Liver (tissue), 9 donors: Measurements from ENCODE around the gene MBP. TPM values are rescaled to one million over a fixed set of nuclear protein-coding genes. Genes with fewer than 3 reads are reported as not detected.

Experiments used
- DNase-seq: peaks from one replicate; pipeline ENCODE4 v3.0.0-alpha.2; 2017; ENCODE audit warnings: low spot score
- H3K27ac ChIP-seq, 2 donors: one replicate each; pipeline ENCODE4 v1.7.0; 2013; ENCODE audit warnings: inconsistent platforms in 2 of 2, low read length in 2 of 2, control low read depth in 1 of 2, low read depth in 1 of 2, mild to moderate bottlenecking in 1 of 2
- H3K27me3 ChIP-seq, 4 donors: one replicate each; pipeline versions ENCODE4 v1.6.1 to v1.7.0; 2013; ENCODE audit warnings: low read length in 3 of 4, inconsistent platforms in 1 of 4, mild to moderate bottlenecking in 1 of 4, moderate library complexity in 1 of 4; ENCODE audit not compliant: control insufficient read depth in 4 of 4, insufficient read depth in 4 of 4
- H3K36me3 ChIP-seq, 4 donors: one replicate each; pipeline versions ENCODE4 v1.6.1 to v1.7.0; 2013; ENCODE audit warnings: low read length in 3 of 4, mild to moderate bottlenecking in 3 of 4, low read depth in 1 of 4, moderate library complexity in 1 of 4; ENCODE audit not compliant: control insufficient read depth in 4 of 4, insufficient read depth in 3 of 4
- H3K4me1 ChIP-seq, 4 donors: one replicate each; pipeline versions ENCODE4 v1.6.1 to v1.7.0; 2013; ENCODE audit warnings: low read length in 3 of 4, mild to moderate bottlenecking in 3 of 4, moderate library complexity in 1 of 4; ENCODE audit not compliant: control insufficient read depth in 4 of 4, insufficient read depth in 4 of 4
- H3K4me3 ChIP-seq, 3 donors: one replicate each; pipeline versions ENCODE4 v1.6.1 to v1.7.0; 2013; ENCODE audit warnings: low read length in 3 of 3, control low read depth in 1 of 3, low read depth in 1 of 3, mild to moderate bottlenecking in 1 of 3
- H3K9ac ChIP-seq, 2 donors: one replicate each; pipeline ENCODE4 v1.7.0; 2013; ENCODE audit warnings: low read length in 2 of 2, mild to moderate bottlenecking in 2 of 2, moderate library complexity in 2 of 2, control low read depth in 1 of 2, low read depth in 1 of 2
- H3K9me3 ChIP-seq, 4 donors: one replicate each; pipeline versions ENCODE4 v1.6.1 to v1.7.0; 2013; ENCODE audit warnings: low read length in 3 of 4; ENCODE audit not compliant: control insufficient read depth in 4 of 4
- EGR1 ChIP-seq, 2 donors: IDR thresholded peaks; 2 replicates each; pipeline ENCODE4 v1.6.1; 2016 to 2018; ENCODE audit warnings: antibody characterized with exemption in 2 of 2, low read depth in 2 of 2
- FOXA1 ChIP-seq: IDR thresholded peaks from 2 replicates; pipeline ENCODE4 v1.6.1; 2016; ENCODE audit warnings: antibody characterized with exemption
- FOXA2 ChIP-seq: IDR thresholded peaks from 2 replicates; pipeline ENCODE4 v1.6.1; 2016; ENCODE audit warnings: antibody characterized with exemption
- HNF4A ChIP-seq, 2 donors: conservative IDR thresholded peaks; 2 replicates each; pipeline ENCODE4 v1.6.1; 2016; ENCODE audit warnings: antibody characterized with exemption in 2 of 2, mild to moderate bottlenecking in 2 of 2
- HNF4G ChIP-seq: IDR thresholded peaks from 2 replicates; pipeline ENCODE4 v1.6.1; 2016; ENCODE audit warnings: antibody characterized with exemption
- JUND ChIP-seq, 2 donors: IDR thresholded peaks; 2 replicates each; pipeline ENCODE4 v1.6.1; 2016; ENCODE audit warnings: antibody characterized with exemption in 2 of 2
- NR2F2 ChIP-seq: IDR thresholded peaks from 2 replicates; pipeline ENCODE4 v1.6.1; 2016; ENCODE audit warnings: antibody characterized with exemption
- RAD21 ChIP-seq, 2 donors: IDR thresholded peaks; 2 replicates each; pipeline ENCODE4 v1.6.1; 2016; ENCODE audit warnings: antibody characterized with exemption in 2 of 2, mild to moderate bottlenecking in 2 of 2
- SP1 ChIP-seq: IDR thresholded peaks from 2 replicates; pipeline ENCODE4 v1.6.1; 2018; ENCODE audit warnings: antibody characterized with exemption, mild to moderate bottlenecking
- TAF1 ChIP-seq: conservative IDR thresholded peaks from 2 replicates; pipeline ENCODE4 v1.6.1; 2016; ENCODE audit warnings: antibody characterized with exemption, mild to moderate bottlenecking
- YY1 ChIP-seq: IDR thresholded peaks from 2 replicates; pipeline ENCODE4 v1.6.1; 2016; ENCODE audit warnings: antibody characterized with exemption, mild to moderate bottlenecking
- WGBS: extraction: QIAGEN DNeasy Blood & Tissue Kit; methylation state at CpG from one replicate; pipeline ENCODE4 v1.1.7; 2013; 5-methylcytosine and 5-hydroxymethylcytosine counted together
- polyA plus RNA-seq, 2 donors: library from polyadenylated mRNA; stranded (reverse) in 1 of 2; unstranded in 1 of 2; fragments of 200-250 nt in 1 of 2; fragments of >200 nt in 1 of 2; fragmentation: Nextera tagmentation in 1 of 2; extraction: Ambion mirVana in 1 of 2; gene quantifications; one replicate each; pipeline versions ENCODE4 v1.2.1 to v1.2.3, GENCODE V29; 2013 to 2015
- total RNA-seq, 2 donors: library from RNA; depleted of rRNA; stranded (reverse); fragments of >200 nt; gene quantifications; one replicate each; pipeline ENCODE4 v1.2.3, GENCODE V29; 2014
- TF ChIP-seq, protein P1 (sequence below): fragments of 150-350 bp; IDR thresholded peaks from 2 replicates; pipeline ENCODE4 v1.5.1; 2017; ENCODE audit warnings: improper control_type of control experiment, low read depth, low read length; ENCODE audit not compliant: missing input control
- TF ChIP-seq, protein P2 (sequence below): IDR thresholded peaks from 2 replicates; pipeline ENCODE4 v1.6.1; 2016; ENCODE audit warnings: antibody characterized with exemption
- TF ChIP-seq, protein P3 (sequence below): IDR thresholded peaks from 2 replicates; pipeline ENCODE4 v1.6.1; 2016; ENCODE audit warnings: antibody characterized with exemption
- TF ChIP-seq, protein P4 (sequence below): IDR thresholded peaks from 2 replicates; pipeline ENCODE4 v1.6.1; 2016; ENCODE audit warnings: antibody characterized with exemption, mild to moderate bottlenecking
- donor health status: healthy.
- donor health status: healthy.
- donor health status: healthy.
- donor health status: healthy.
- donor health status: healthy.

MBP gene
- total and polyA plus RNA-seq, 4 donors = 9.7 to 23.3 (median 17.7) TPM

DNA sequence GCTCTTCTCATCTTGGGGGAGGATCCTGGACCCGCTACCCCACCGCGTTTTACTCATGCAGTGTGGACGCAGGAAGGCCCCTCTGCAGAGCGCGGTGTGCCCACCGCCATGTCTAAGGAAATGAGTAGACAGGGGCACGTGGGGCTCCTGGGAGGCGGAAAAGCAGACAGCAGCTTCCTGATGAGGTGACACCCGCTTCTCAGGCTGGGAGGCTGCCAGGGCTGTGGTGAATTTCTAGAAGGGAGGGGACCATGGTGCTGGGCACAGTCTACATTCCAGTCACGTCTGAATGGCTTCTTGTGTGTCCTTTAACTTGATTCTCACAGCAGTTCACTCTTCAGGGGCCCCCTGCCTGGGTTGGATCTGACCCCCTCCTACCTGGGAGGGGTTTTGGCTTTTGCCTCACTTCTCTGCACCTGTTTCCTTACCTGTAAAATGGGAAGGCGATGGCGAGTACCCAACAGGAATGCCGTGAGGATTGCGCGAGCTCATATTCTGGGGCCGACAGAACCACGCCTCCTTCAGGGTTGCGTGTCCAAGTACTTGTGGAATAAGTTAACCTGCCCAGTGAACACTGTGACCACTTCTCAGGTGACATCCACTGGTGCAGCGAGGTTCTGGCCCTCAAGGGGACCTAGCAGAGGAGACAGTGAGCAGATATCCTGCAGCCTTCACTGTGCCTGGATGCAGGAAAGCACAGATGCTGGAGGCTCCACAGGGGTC lies 32.3 kb upstream of the MBP start:
- Histone ChIP-seq H3K4me3 (no peak overlapping the region), H3K9me3 (no peaks in the 10 kb centered on the region), H3K4me1 (no peaks in the 10 kb centered on the region), H3K9ac (no peak overlapping the region), H3K36me3 (no peaks in the 10 kb centered on the region), H3K27ac (no peak overlapping the region), H3K27me3 (no peaks in the 10 kb centered on the region)
- no peak for DNase-seq
- WGBS = 89% methylated on average over 20 of the region's 20 CpGs
- TF ChIP-seq JUND (IDR thresholded peaks at IDR 0.05) (no peak), YY1 (no peak), TAF1 (no peak), NR2F2 (no peak), RAD21 (IDR thresholded peaks at IDR 0.05) (no peak), FOXA1 (no peak), EGR1 (IDR thresholded peaks at IDR 0.05; ENCODE audit: low read depth in 2 of 2) (no peak), FOXA2 (no peak)
- TF ChIP-seq, protein P1, sequence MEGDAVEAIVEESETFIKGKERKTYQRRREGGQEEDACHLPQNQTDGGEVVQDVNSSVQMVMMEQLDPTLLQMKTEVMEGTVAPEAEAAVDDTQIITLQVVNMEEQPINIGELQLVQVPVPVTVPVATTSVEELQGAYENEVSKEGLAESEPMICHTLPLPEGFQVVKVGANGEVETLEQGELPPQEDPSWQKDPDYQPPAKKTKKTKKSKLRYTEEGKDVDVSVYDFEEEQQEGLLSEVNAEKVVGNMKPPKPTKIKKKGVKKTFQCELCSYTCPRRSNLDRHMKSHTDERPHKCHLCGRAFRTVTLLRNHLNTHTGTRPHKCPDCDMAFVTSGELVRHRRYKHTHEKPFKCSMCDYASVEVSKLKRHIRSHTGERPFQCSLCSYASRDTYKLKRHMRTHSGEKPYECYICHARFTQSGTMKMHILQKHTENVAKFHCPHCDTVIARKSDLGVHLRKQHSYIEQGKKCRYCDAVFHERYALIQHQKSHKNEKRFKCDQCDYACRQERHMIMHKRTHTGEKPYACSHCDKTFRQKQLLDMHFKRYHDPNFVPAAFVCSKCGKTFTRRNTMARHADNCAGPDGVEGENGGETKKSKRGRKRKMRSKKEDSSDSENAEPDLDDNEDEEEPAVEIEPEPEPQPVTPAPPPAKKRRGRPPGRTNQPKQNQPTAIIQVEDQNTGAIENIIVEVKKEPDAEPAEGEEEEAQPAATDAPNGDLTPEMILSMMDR = no peak
- TF ChIP-seq, protein P2, sequence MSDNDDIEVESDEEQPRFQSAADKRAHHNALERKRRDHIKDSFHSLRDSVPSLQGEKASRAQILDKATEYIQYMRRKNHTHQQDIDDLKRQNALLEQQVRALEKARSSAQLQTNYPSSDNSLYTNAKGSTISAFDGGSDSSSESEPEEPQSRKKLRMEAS = no peak
- TF ChIP-seq, protein P3, sequence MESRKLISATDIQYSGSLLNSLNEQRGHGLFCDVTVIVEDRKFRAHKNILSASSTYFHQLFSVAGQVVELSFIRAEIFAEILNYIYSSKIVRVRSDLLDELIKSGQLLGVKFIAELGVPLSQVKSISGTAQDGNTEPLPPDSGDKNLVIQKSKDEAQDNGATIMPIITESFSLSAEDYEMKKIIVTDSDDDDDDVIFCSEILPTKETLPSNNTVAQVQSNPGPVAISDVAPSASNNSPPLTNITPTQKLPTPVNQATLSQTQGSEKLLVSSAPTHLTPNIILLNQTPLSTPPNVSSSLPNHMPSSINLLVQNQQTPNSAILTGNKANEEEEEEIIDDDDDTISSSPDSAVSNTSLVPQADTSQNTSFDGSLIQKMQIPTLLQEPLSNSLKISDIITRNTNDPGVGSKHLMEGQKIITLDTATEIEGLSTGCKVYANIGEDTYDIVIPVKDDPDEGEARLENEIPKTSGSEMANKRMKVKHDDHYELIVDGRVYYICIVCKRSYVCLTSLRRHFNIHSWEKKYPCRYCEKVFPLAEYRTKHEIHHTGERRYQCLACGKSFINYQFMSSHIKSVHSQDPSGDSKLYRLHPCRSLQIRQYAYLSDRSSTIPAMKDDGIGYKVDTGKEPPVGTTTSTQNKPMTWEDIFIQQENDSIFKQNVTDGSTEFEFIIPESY = no peak
- TF ChIP-seq, protein P4, sequence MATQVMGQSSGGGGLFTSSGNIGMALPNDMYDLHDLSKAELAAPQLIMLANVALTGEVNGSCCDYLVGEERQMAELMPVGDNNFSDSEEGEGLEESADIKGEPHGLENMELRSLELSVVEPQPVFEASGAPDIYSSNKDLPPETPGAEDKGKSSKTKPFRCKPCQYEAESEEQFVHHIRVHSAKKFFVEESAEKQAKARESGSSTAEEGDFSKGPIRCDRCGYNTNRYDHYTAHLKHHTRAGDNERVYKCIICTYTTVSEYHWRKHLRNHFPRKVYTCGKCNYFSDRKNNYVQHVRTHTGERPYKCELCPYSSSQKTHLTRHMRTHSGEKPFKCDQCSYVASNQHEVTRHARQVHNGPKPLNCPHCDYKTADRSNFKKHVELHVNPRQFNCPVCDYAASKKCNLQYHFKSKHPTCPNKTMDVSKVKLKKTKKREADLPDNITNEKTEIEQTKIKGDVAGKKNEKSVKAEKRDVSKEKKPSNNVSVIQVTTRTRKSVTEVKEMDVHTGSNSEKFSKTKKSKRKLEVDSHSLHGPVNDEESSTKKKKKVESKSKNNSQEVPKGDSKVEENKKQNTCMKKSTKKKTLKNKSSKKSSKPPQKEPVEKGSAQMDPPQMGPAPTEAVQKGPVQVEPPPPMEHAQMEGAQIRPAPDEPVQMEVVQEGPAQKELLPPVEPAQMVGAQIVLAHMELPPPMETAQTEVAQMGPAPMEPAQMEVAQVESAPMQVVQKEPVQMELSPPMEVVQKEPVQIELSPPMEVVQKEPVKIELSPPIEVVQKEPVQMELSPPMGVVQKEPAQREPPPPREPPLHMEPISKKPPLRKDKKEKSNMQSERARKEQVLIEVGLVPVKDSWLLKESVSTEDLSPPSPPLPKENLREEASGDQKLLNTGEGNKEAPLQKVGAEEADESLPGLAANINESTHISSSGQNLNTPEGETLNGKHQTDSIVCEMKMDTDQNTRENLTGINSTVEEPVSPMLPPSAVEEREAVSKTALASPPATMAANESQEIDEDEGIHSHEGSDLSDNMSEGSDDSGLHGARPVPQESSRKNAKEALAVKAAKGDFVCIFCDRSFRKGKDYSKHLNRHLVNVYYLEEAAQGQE = no peak

DNA sequence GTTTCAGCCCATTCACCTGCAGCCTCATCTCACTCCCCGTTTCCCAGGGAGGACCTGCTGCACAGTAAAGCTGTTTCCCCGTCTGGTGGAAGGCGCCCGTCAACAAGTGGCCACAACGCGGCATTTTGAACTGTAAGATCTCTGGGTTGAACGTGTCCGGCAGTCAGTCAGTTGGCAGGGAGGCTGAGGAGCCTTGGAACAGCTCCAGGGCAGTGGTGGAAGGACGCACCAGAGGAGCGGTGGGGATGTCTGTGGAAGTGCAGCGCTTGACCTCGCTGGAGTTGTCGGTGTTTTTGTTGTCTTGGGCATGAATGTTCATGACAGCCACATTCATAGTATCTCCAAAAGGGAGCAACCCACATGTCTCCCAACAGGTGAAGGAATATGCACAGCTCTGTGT lies 31.4 kb upstream of the MBP start:
- H3K27ac ChIP-seq = no peak overlapping the region
- no peak overlapping the region for H3K9ac ChIP-seq
- no peaks in the 10 kb centered on the region for H3K36me3 ChIP-seq
- 91% methylated on average over 13 of the region's 13 CpGs for WGBS
- DNase-seq = no peak
- no peaks in the 10 kb centered on the region for H3K27me3 ChIP-seq
- no peaks in the 10 kb centered on the region for H3K9me3 ChIP-seq
- no peak overlapping the region for H3K4me3 ChIP-seq
- no peaks in the 10 kb centered on the region for H3K4me1 ChIP-seq
- TF ChIP-seq NR2F2 (no peak), RAD21 (IDR thresholded peaks at IDR 0.05) (no peak), HNF4G (no peak), FOXA1 (no peak), JUND (IDR thresholded peaks at IDR 0.05) (no peak), EGR1 (IDR thresholded peaks at IDR 0.05; ENCODE audit: low read depth in 2 of 2) (no peak), HNF4A (conservative IDR thresholded peaks at IDR 0.05) (no peak), SP1 (no peak)
- TF ChIP-seq, protein P1 = no peak
- TF ChIP-seq, protein P3 = no peak
- TF ChIP-seq, protein P2 = no peak
